B cell (primary cell): ENCODE data around the gene MAP4K2. TPM values are rescaled to one million over a fixed set of nuclear protein-coding genes. Genes with fewer than 3 reads are reported as not detected.

Experiments
- ATAC-seq: fragments of 200-7000 bp; cut with Tn5 transposase; one replicate; pipeline ENCODE4 v1.10.0; 2021; ENCODE audit warnings: low read depth, mild to moderate bottlenecking, moderate number of reproducible peaks, moderate library complexity
- CTCF ChIA-PET: fragments of 350-600 bp; sonication (Branson Sonifier 250); formaldehyde crosslinking; loops from one replicate; lab custom pipeline; 2021; ENCODE audit warnings: antibody characterized with exemption, inconsistent platforms; lab: Charles Lee
- POLR2A ChIA-PET: fragments of 350-600 bp; sonication (Branson Sonifier 250); formaldehyde crosslinking; loops from one replicate; lab custom pipeline; 2021; ENCODE audit warnings: antibody characterized with exemption; lab: Charles Lee
- DNase-seq: peaks from one replicate; pipeline ENCODE4 v3.0.0; 2013
- H2AFZ ChIP-seq: 2 replicates; pipeline ENCODE4 v1.6.1; 2012; ENCODE audit warnings: mild to moderate bottlenecking, low read depth, low read length; ENCODE audit not compliant: insufficient read depth, poor library complexity, severe bottlenecking
- H3K27ac ChIP-seq, 2 donors: 1 replicate in 1 of 2; 2 replicates in 1 of 2; pipeline ENCODE4 v1.5.1; 2012 to 2013; ENCODE audit warnings: low read length in 2 of 2, mild to moderate bottlenecking in 2 of 2, moderate library complexity in 1 of 2
- H3K27me3 ChIP-seq, 4 experiments: fragments of 200-600 bp in 1 of 4; sonication (generic) in 1 of 4; replicated peaks in 1 of 4; 1 replicate in 2 of 4; 2 replicates in 2 of 4; pipeline versions ENCODE4 v1.6.1 to v1.7.0; 2013 to 2016; ENCODE audit warnings: low read length in 3 of 4, mild to moderate bottlenecking in 2 of 4, mixed read lengths in 1 of 4, moderate library complexity in 1 of 4; ENCODE audit not compliant: insufficient read depth in 4 of 4, control insufficient read depth in 3 of 4; ENCODE audit errors: control extremely low read depth in 1 of 4
- H3K36me3 ChIP-seq, 2 experiments: replicated peaks in 1 of 2; 1 replicate in 1 of 2; 2 replicates in 1 of 2; pipeline versions ENCODE4 v1.6.1 to v1.7.1; 2013; ENCODE audit warnings: low read length in 1 of 2; ENCODE audit not compliant: insufficient read depth in 2 of 2, control insufficient read depth in 1 of 2; ENCODE audit errors: control extremely low read depth in 1 of 2, extremely low read depth in 1 of 2
- H3K4me1 ChIP-seq, 2 donors: fragments of 200-600 bp in 1 of 2; sonication (generic) in 1 of 2; 1 replicate in 1 of 2; 2 replicates in 1 of 2; pipeline versions ENCODE4 v1.5.1 to v1.6.1; 2013 to 2017; ENCODE audit warnings: low read length in 2 of 2; ENCODE audit not compliant: control insufficient read depth in 2 of 2, insufficient read depth in 2 of 2
- H3K4me2 ChIP-seq: replicated peaks from 2 replicates; pipeline ENCODE3; 2012; ENCODE audit warnings: mild to moderate bottlenecking, low read depth, low read length; ENCODE audit not compliant: poor library complexity, severe bottlenecking
- H3K4me3 ChIP-seq, 5 experiments: fragments of 200-600 bp in 1 of 5; sonication (generic) in 1 of 5; 1 replicate in 3 of 5; 2 replicates in 2 of 5; pipeline versions ENCODE4 v1.5.1 to v1.7.0; 2011 to 2016; ENCODE audit warnings: low read length in 4 of 5, mild to moderate bottlenecking in 4 of 5, low read depth in 2 of 5, control low read depth in 1 of 5, moderate library complexity in 1 of 5; ENCODE audit not compliant: insufficient read depth in 1 of 5; ENCODE audit errors: control extremely low read depth in 1 of 5, extremely low read depth in 1 of 5
- H3K79me2 ChIP-seq: fragments of 200-600 bp; sonication (generic); one replicate; pipeline ENCODE4 v1.6.0; 2016; ENCODE audit warnings: low read length; ENCODE audit not compliant: control insufficient read depth, insufficient read depth
- H3K9ac ChIP-seq: fragments of 200-600 bp; sonication (generic); 2 replicates; pipeline ENCODE4 v1.6.1; 2017; ENCODE audit warnings: mild to moderate bottlenecking, low read length, moderate library complexity
- H3K9me3 ChIP-seq, 3 donors: one replicate each; pipeline versions ENCODE4 v1.6.1 to v1.7.1; 2013; ENCODE audit warnings: low read length in 2 of 3; ENCODE audit not compliant: control insufficient read depth in 2 of 3, insufficient read depth in 1 of 3; ENCODE audit errors: control extremely low read depth in 1 of 3
- H4K20me1 ChIP-seq: 2 replicates; pipeline ENCODE4 v1.6.0; 2012; ENCODE audit warnings: mild to moderate bottlenecking, low read length; ENCODE audit not compliant: insufficient read depth, control insufficient read depth, poor library complexity, severe bottlenecking
- H3K27ac Mint-ChIP-seq: one replicate; pipeline ENCODE4 v1.8.0; 2021; ENCODE audit warnings: mixed read lengths
- H3K27me3 Mint-ChIP-seq: one replicate; pipeline ENCODE4 v1.8.0; 2021; ENCODE audit warnings: mixed read lengths
- H3K4me1 Mint-ChIP-seq: one replicate; pipeline ENCODE4 v1.8.0; 2021; ENCODE audit warnings: mixed read lengths
- H3K4me3 Mint-ChIP-seq: one replicate; pipeline ENCODE4 v1.8.0; 2021; ENCODE audit warnings: mixed read lengths
- H3K9me3 Mint-ChIP-seq: one replicate; pipeline ENCODE4 v1.8.0; 2022; ENCODE audit warnings: mixed read lengths; ENCODE audit not compliant: insufficient read depth
- CTCF ChIP-seq: fragments of 200-600 bp; IDR thresholded peaks from one replicate; pipeline ENCODE4 v1.8.0; 2022; ENCODE audit warnings: antibody characterized with exemption, mild to moderate bottlenecking
- EZH2 ChIP-seq: IDR thresholded peaks from 2 replicates; pipeline ENCODE4 v1.6.1; 2012; ENCODE audit warnings: borderline replicate concordance, low read depth, mild to moderate bottlenecking, moderate library complexity, low read length; ENCODE audit not compliant: insufficient read depth, poor library complexity, severe bottlenecking
- WGBS: methylation state at CpG from one replicate; pipeline ENCODE4 v1.1.5; 2013; ENCODE audit warnings: missing lambda C conversion rate; ENCODE audit not compliant: insufficient coverage; 5-methylcytosine and 5-hydroxymethylcytosine counted together
- intact Hi-C: fragments of 100-400 bp; cut with micrococcal nuclease; formaldehyde crosslinking; loops from one replicate; pipeline ENCODE4 v1.10.0; 2022
- polyA plus RNA-seq: library from polyadenylated mRNA; depleted of rRNA; stranded (reverse); fragments of >200 nt; gene quantifications from 2 replicates; pipeline ENCODE4 v1.2.3, GENCODE V29; 2012
- total RNA-seq, 2 donors: library from RNA; stranded (reverse); fragments of 120-200 nt in 1 of 2; gene quantifications; 1 replicate in 1 of 2; 2 replicates in 1 of 2; pipeline versions ENCODE4 v1.2.3 to v1.2.4, GENCODE V29; 2013 to 2022

Gene MAP4K2
- total and polyA plus RNA-seq, 2 donors (not counting 1 experiment from before 2014, with no cell fraction given), result 118 to 163 TPM

GRCh38 chr11:64762674-64763525, 40.1 kb downstream of the MAP4K2 start:
- Histone ChIP-seq H3K36me3 (peaks cover 3 to 63% of the 10 kb centered on the region in 2 experiments), H3K27me3 (no peaks in the 10 kb centered on the region), H3K9ac (peak overlapping the region; percentile 5), H3K4me2 (peak overlapping the region; percentile 66), H3K79me2 (peaks cover 52% of the 10 kb centered on the region), H2AFZ (no peak overlapping the region), H3K9me3 (no peaks in the 10 kb centered on the region), H4K20me1 (peaks cover 36% of the 10 kb centered on the region), H3K4me1 (peaks cover 70 to 96% of the 10 kb centered on the region in 2 donors), H3K4me3 (peak overlapping the region in 3 of 5 experiments; percentile 5 to 8 (median 8)), H3K27ac (peak overlapping the region; percentile 60 to 85)
- no peaks in the 10 kb centered on the region for H3K9me3 Mint-ChIP-seq
- no peak for TF ChIP-seq EZH2
- TF ChIP-seq CTCF, result no peak
- 15% methylated on average over 8 of the region's 13 CpGs for WGBS
- H3K27ac Mint-ChIP-seq, result peak overlapping the region; percentile 88
- DNase-seq (peak; percentile 68), ATAC-seq (peak; percentile 23)
- no peaks in the 10 kb centered on the region for H3K27me3 Mint-ChIP-seq
- intact Hi-C loops, result loop anchor here (1.0 to 2.0 kb wide), 2 partner anchors 14 to 20 kb away; no protein-coding TSS in a partner anchor
- POLR2A ChIA-PET, result interaction anchor here (2.2 to 8.8 kb wide), 4 partner anchors 9 to 17 kb away, joined by 11 to 175 read pairs (median 32); partner anchors contain the start of genes RASGRP2 and SF1
- peak overlapping the region; percentile 53 for H3K4me3 Mint-ChIP-seq
- CTCF ChIA-PET, result interaction anchor here (0.6 to 12.2 kb wide), 7 partner anchors 9 to 251 kb away, joined by 4 to 280 read pairs (median 11); partner anchors contain the start of genes ARL2, RASGRP2 and SF1
- peaks cover 81% of the 10 kb centered on the region for H3K4me1 Mint-ChIP-seq
